Activated effector memory CD4-positive, alpha-beta T cell treated with Interleukin-2 at 50 U/mL for 16 hours (primary cell): Measurements from ENCODE around the gene BCAS3.

ENCODE experiments used
- DNase-seq: peaks from one replicate; pipeline ENCODE4 v3.0.0-alpha.2; 2020

Gene BCAS3

DNA sequence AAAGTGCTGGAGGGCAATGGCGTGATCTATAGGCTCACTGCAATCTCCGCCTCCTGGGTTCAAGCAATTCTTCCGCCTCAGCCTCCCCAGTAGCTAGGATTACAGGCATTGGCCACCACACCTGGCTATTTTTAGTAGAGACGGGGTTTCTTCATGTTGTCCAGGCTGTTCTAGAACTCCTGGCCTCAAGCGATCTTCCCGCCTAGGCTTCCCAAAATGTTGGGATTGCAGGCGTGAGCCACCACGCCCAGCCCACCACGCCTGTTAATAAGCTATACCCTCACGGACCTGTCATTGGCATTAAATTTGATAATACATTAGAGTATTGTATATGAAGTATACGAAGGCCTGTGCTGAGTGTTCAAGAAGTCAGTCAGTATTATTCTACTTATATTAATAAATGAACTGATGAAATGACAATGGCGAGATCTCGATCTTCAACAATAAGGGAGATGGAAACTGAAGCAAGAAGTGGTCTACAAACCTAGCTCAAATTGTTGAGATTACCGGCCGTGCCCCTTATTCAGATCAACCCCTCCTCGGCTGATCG lies 818 bp upstream of the BCAS3 start:
- DNase-seq, result no peak

GRCh38 chr17:60678118-60678444 lies 430 bp downstream of the BCAS3 start:
- no peak for DNase-seq

GRCh38 chr17:60679287-60679686 lies 1.6 kb downstream of the BCAS3 start:
- no peak for DNase-seq

- DNase-seq, result no peak
Measured at GRCh38 chr17:60680754-60681153, 3.1 kb downstream of the BCAS3 start.

DNA sequence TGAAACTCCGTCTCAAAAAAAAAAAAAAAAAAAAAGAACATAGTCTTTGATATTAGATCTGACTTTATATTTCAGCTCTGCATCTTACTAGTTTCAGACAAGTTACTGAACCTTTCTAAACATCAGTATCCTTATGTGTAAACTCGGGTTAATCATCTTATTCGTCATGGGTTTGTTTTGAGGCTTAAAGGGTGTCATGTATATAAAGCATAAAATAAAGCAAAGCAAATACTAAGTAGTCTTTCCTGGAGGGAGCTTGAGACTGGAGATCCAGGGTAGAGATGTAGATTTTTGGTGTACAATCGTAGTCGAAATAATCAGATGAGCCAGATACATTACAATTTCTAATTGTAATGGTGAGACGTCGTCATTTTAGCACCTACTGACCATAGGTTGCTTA lies 7.8 kb downstream of the BCAS3 start:
- no peak for DNase-seq

GRCh38 chr17:60695960-60696359 lies 18.3 kb downstream of the BCAS3 start:
- no peak for DNase-seq

DNA sequence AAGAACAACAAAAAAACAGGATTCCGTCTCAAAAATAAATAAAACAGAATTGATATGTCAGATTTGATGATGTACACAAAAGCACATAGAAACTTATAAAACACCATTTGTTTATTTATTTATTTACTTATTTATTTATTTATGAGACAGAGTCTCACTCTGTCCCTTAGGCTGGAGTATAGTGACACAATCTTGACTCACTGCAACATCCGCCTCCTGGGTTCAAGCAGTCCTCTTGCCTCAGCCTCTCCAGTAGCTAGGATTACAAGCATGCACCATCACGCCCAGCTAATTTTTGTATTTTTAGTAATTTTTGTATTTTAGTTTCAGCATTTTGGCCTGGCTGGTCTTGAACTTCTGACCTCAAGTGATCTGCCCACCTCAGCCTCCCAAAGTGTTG lies 21.4 kb downstream of the BCAS3 start:
- no peak for DNase-seq

DNA sequence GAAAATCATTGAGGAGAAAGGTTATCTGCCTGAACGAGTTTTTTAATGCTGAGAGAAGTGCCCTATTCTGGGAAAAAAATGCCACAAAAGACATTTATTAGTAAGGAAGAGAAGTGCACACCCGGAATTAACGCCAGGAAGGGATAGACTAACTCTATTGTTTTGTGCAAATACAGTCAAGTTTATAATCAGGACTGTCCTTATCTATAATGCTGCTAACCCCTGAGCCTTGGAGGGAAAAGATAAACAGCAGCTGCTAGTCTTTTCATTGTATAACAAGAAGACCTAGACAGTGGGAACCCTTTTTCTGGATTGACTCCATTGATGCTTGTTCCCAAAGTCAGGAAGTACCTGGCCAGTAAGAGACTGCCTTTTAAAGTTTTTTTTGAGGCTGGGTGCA lies 26.5 kb downstream of the BCAS3 start:
- no peak for DNase-seq

DNA sequence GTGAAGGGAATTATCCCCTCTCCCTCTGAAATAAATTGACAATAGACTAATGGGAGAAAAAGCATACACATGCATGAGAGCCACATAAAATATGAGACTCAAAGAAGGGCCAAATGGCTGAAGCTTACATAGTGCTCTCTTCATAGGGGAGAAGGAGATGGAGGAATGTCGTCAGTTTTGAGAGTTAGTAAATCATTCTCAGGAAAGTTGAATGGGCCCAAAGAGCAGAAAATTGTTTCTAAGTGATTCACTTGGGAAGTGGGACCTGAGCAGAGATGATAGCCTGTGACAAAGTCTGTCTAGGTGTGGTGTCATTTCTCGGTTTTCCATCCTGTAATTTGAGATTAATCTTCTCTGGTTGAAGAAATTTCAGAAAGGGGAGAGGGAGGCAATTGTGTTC lies 35.0 kb downstream of the BCAS3 start:
- no peak for DNase-seq

DNA sequence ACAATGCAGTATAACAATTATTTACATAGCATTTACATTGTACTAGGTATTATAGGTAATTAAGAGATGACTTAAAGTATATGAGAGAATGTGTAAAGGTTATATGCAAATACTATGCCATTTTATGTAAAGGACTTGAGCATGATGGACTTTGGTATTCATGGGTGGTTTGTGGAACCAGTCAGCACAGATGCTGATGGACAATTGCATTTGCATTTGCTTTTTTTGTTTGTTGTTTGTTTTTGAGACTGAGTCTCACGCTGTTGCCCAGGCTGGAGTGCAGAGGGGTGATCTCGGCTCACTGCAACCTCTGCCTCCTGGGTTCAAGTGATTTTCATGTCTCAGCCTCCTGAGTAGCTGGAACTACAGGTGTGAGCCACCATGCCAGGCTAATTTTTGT lies 36.0 kb downstream of the BCAS3 start:
- no peak for DNase-seq

DNA sequence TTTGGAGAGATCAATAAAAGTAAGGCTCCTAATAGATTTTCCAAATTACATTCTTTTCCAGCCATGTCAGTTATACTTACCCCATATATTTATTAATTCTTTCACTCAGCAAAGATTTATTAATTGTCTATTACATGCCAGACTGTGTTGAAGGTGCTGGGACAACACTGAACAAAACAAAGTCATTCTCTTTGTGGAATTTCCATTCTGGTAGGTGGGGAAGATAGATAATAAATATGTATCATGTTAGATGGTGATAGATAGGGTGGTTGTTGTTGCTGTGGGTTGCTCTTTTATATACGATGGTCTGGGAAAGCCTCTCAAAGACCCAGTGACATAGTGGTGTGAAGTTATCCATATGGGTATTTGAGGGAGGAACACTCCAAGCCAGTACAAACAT lies 39.1 kb downstream of the BCAS3 start:
- no peak for DNase-seq

DNA sequence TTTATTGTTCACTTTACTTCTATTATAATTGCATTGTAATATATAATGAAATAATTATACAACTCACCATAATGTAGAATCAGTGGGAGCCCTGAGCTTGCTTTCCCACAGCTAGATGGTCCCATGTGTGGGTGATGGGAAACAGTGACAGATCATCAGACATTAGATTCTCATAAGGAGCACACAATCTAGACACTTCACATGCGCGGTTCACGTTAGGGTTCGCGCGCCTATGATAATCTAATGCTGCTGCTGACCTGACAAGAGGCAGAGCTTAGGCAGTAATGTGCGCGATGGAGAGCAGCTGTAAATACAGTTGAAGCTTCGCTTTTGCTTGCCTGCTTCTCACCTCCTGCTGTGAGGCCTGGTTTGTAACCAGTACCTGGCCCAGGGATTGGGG lies 40.2 kb downstream of the BCAS3 start:
- no peak for DNase-seq

DNA sequence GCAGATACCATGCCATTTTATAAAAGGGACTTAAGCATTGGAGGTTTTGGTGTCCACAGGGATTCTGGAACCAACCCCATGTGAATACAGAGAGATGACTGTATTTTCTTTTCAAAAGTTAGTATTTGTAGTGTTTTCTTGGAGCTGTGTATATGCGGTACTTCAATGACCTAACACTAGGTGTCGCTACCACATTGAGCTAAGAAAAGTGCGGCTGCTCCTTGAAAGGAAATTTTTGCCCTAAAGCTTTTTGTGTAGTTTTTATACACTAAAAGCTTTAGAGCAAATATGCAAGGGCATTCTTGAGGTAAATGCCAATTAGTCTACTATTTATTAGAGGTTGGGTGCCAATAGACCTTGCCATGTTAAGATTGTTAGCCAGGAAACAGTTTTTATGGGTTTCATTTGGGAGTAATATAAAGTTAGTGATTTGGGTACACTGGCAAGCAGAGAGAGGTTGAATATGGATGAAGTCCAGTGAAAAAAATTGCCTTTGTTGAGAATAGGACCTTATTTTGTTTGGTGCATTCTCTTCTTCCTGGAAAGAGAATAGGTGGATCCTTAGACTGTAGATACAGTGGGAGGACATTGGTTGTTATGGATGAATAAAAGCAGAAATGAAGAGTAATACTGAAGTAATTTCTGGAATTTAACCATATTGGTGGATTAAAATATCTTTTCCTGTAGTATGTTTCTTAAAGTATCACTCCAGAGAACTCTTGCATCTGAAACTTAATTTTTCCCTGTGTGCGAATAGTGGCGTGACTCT lies 43.3 kb downstream of the BCAS3 start:
- DNase-seq, result no peak

DNA sequence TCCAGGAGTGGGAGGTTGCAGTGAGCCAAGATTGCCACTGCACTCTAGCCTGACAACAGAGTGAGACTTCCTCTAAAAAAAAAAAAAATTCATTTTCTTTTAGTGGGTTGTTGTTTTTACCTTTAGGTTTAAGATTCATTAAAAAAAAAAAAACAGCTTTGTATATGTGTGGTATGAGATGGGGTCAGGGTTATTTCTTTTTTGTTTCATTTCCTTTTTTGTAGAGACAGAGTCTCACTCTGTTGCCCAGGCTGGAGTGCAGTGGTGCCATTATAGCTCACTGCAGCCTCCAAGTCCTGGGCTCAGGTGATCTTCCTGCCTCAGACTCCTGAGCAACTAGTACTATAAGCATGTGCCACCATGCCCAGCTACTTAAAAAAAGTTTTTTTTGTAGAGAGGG lies 47.0 kb downstream of the BCAS3 start:
- DNase-seq, result no peak

GRCh38 chr17:60729854-60730253 lies 52.2 kb downstream of the BCAS3 start:
- DNase-seq, result no peak

DNA sequence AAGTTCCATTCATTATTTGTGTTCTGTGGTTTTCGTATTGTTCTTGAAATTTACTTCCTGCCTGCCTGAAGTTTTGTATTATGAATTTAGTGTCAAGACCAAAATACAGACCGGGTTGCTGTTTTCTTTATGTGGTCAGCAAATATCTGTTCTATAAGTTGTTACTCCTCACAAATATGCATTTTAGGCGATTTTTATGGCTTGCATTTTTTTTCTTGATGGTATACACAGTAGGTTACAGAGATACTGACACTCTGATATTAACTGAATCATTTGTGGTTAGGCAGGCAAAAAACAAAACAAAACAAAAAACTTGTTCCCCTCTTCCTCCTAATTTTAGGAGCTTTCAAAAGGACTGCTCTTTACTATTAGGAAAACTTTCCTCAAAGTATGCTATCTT lies 52.6 kb downstream of the BCAS3 start:
- DNase-seq, result no peak

GRCh38 chr17:60738287-60738686 lies 60.6 kb downstream of the BCAS3 start:
- no peak for DNase-seq

DNA sequence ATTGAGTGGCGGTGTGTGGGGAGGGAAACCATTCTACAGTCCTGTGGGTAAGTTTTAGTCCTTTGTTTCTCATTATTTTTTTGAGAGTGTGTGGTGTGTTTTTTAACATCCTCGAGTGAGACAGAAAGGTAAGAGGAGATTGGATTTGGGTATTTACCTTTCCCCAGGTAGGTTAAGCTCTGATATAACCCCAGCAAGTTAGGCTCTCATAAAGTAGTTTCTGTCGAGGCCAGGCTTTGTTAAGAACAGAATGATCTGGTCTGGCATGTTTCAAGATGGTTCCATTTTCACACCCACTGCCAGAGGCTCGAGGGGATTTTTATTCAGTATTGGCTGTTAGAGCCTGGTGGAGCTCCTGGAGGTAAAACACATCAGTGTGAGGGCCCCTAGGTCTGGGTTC lies 62.9 kb downstream of the BCAS3 start:
- no peak for DNase-seq

- no peak for DNase-seq
Measured at GRCh38 chr17:60741031-60741430, 63.4 kb downstream of the BCAS3 start.

GRCh38 chr17:60743282-60743681 lies 65.6 kb downstream of the BCAS3 start:
- DNase-seq, result no peak

DNA sequence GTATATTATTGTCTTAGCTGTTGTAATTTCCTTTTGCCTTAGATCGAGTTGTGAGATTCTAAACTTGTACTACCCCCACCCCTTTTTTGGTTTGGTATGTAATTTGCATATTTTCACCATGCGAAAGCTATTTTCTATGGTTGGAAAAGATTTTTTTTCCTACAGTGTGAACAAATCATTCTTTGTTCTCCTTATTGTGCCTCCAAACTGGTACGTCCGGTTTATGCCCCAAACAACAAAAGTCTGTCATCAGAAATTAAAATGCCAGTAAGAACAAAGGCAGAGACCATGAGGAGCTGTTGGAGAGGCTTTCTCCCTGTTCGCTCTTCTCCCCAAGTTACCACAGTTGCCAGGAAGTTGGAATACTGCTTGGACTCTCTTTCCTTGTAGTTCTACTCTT lies 66.1 kb downstream of the BCAS3 start:
- no peak for DNase-seq

DNA sequence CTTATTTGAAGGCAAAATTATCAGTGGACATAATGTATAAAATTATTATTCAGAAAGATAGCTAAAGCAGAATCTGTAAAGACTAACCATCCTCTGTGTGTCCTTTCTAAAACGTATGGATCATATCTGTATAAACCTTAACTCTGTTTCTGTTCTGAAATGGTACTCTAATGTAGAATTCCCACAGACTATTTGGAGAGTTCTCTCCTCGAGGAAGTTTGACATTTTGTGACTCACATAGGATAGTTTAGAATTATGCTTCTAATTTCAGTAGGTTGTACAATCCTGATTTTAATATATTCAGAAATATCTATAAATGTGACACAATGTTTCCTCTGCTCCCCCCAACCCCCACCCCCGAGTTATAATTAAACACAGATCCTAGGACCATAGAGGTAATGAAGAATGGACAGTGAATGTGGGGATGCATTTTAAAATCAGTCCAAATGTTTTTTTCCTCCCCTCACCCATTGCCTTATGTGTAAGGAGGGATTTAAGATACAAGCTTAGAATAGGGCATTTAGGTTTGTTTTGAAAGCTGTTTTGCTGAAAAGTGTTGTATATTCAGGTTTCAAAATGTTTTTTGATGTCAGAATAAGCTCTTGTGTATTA lies 66.8 kb downstream of the BCAS3 start:
- DNase-seq, result no peak

DNA sequence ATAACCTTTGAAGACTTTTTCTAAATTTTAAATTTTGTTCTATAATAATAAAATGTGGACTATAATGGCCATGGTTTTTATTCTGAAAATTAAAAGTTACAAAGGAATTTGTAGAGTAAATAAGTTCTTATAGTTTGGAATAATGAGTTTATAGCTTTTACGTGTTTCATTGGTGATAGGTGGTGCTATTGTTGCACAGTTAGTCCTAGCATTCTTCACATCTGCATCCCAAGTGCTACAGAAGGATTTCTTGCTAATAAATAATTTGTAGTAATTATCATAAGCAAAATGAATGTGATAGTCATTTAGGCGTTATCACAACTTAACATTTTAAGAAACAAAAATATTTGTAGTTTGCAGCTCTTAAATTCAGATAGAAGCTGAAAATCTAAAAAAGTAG lies 67.9 kb downstream of the BCAS3 start:
- no peak for DNase-seq

DNA sequence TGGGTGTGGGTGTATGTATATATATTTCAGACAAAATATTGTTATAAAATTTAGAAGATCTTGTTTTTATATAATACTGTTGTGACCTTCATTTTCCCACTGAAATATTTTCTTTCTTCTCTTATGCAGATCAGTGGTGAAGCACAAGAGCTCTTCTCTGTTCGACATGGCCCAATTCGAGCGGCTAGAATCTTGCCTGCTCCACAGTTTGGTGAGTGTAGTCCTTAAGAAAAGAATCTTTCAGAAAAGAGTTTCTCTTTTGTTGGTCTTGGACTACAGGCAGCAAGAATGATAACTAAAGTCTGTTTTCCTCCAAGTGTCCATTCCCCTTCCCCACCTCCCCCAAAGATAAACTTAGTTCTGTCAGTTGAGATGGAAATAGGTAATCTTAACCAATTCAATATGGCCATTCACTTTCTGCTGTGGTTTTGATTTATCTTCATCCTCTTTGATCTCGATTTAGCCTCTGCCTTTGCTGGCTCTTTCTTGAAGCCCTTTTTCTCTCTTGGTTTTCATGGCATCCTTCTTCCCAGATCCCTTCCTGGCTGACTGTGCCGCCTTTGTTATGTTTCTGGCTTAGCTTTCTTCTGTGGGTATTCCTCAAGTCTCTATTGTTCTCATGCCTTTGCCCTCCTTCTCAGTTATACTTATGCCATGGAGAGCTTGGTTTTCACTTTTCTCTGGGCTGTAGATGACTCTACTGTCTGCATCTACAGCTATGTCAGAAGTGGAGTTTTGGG lies 69.6 kb downstream of the BCAS3 start:
- no peak for DNase-seq
